ENCODE measurements around the gene RNASET2.

- TF ChIP-seq, protein P1, sequence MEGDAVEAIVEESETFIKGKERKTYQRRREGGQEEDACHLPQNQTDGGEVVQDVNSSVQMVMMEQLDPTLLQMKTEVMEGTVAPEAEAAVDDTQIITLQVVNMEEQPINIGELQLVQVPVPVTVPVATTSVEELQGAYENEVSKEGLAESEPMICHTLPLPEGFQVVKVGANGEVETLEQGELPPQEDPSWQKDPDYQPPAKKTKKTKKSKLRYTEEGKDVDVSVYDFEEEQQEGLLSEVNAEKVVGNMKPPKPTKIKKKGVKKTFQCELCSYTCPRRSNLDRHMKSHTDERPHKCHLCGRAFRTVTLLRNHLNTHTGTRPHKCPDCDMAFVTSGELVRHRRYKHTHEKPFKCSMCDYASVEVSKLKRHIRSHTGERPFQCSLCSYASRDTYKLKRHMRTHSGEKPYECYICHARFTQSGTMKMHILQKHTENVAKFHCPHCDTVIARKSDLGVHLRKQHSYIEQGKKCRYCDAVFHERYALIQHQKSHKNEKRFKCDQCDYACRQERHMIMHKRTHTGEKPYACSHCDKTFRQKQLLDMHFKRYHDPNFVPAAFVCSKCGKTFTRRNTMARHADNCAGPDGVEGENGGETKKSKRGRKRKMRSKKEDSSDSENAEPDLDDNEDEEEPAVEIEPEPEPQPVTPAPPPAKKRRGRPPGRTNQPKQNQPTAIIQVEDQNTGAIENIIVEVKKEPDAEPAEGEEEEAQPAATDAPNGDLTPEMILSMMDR (IDR thresholded peaks at IDR 0.05; ENCODE audit: low read length), result no peak
- TF ChIP-seq EZH2 (IDR thresholded peaks at IDR 0.05; ENCODE audit: borderline replicate concordance, low read length), result no peak
Observed at GRCh38 chr6:166952567-166953486, 3.5 kb downstream of the RNASET2 start.

Measured in OCI-LY1 (cell line).